A673 (cell line): Measurements from ENCODE around the gene TENM4. TPM values are rescaled to one million over a fixed set of nuclear protein-coding genes. Genes with fewer than 3 reads are reported as not detected.

Source experiments
- BruUV-seq: library from RNA; stranded (reverse); fragments of 400-500 nt; replicated peaks from 2 replicates; lab custom pipeline; 2021; lab: Mats Ljungman, UMichigan
- CTCF ChIA-PET: fragments of 300-600 bp; sonication (Branson Sonifier 250); formaldehyde crosslinking; loops from one replicate; lab custom pipeline; 2022; ENCODE audit warnings: antibody characterized with exemption; lab: Charles Lee
- POLR2A ChIA-PET: fragments of 300-600 bp; sonication (Branson Sonifier 250); formaldehyde crosslinking; loops from one replicate; lab custom pipeline; 2022; ENCODE audit warnings: antibody characterized with exemption; ENCODE audit not compliant: low non-redundant PET; lab: Charles Lee
- DNase-seq: peaks from one replicate; pipeline ENCODE4 v3.0.0-alpha.2; 2015; ENCODE audit warnings: low spot score
- H3K27ac ChIP-seq: fragments of 200-600 bp; sonication (generic); 2 replicates; pipeline ENCODE4 v1.5.1; 2016; ENCODE audit warnings: mixed run types, low read depth, mild to moderate bottlenecking, mixed read lengths, antibody characterized with exemption, low read length; ENCODE audit not compliant: poor library complexity, severe bottlenecking
- H3K27me3 ChIP-seq: fragments of 200-600 bp; sonication (generic); replicated peaks from 2 replicates; pipeline ENCODE4 v1.6.1; 2017; ENCODE audit warnings: mixed run types, low read depth, mild to moderate bottlenecking, mixed read lengths, antibody characterized with exemption, low read length; ENCODE audit not compliant: insufficient read depth, poor library complexity
- H3K36me3 ChIP-seq: fragments of 200-600 bp; sonication (generic); 2 replicates; pipeline ENCODE4 v1.6.1; 2016; ENCODE audit warnings: mixed run types, mild to moderate bottlenecking, mixed read lengths, antibody characterized with exemption, low read length; ENCODE audit not compliant: insufficient read depth, poor library complexity, severe bottlenecking
- H3K4me1 ChIP-seq: fragments of 200-600 bp; sonication (generic); 2 replicates; pipeline ENCODE4 v1.6.1; 2017; ENCODE audit warnings: mixed run types, mild to moderate bottlenecking, mixed read lengths, antibody characterized with exemption, low read length; ENCODE audit not compliant: insufficient read depth, poor library complexity, severe bottlenecking
- H3K4me3 ChIP-seq: fragments of 200-600 bp; sonication (generic); 2 replicates; pipeline ENCODE4 v1.5.1; 2016; ENCODE audit warnings: low read depth, mixed run types, mild to moderate bottlenecking, mixed read lengths, low read length; ENCODE audit not compliant: poor library complexity, severe bottlenecking
- H3K9me3 ChIP-seq: fragments of 200-600 bp; sonication (generic); 2 replicates; pipeline ENCODE4 v1.6.1; 2016; ENCODE audit warnings: mixed run types, low read depth, mild to moderate bottlenecking, mixed read lengths, antibody characterized with exemption, low read length; ENCODE audit not compliant: poor library complexity, severe bottlenecking
- CTCF ChIP-seq: fragments of 300-800, 200-600 bp; sonication (generic); conservative IDR thresholded peaks from 2 replicates; pipeline ENCODE4 v1.5.1; 2017; ENCODE audit warnings: low read depth, mild to moderate bottlenecking, antibody characterized with exemption, low read length, moderate library complexity, mixed read lengths
- EZH2 ChIP-seq: fragments of 200-600 bp; sonication (generic); IDR thresholded peaks from 2 replicates; pipeline ENCODE4 v1.6.1; 2017; ENCODE audit warnings: borderline replicate concordance, low read depth, mild to moderate bottlenecking, mixed read lengths, antibody characterized with exemption, low read length; ENCODE audit not compliant: poor library complexity, severe bottlenecking
- intact Hi-C: fragments of 100-400 bp; cut with micrococcal nuclease; formaldehyde crosslinking; loops from one replicate; pipeline ENCODE4 v1.10.0; 2022; ENCODE audit not compliant: unreplicated experiment
- total RNA-seq: library from RNA; stranded (reverse); gene quantifications from 2 replicates; pipeline ENCODE4 v1.2.3, GENCODE V29; 2021

The TENM4 gene
- total RNA-seq, 1 experiment from 2014 or later, result 0.11 TPM

- POLR2A ChIA-PET, result no interaction called here
- H3K27me3 ChIP-seq, result peaks cover 13% of the 10 kb centered on the region
- H3K4me1 ChIP-seq, result no peaks in the 10 kb centered on the region
- DNase-seq, result no peak
- H3K9me3 ChIP-seq, result no peaks in the 10 kb centered on the region
- no peaks in the 10 kb centered on the region for H3K36me3 ChIP-seq
- no peak overlapping the region for H3K27ac ChIP-seq
- TF ChIP-seq EZH2 (no peak), CTCF (no peak)
- H3K4me3 ChIP-seq, result no peak overlapping the region
- CTCF ChIA-PET, result no interaction called here
- intact Hi-C loops, result no loop called here
- no TSS peak for BruUV-seq
Measured at GRCh38 chr11:79221444-79222130, 219.2 kb downstream of the TENM4 start.

- CTCF ChIA-PET, result no interaction called here
- TF ChIP-seq EZH2 (no peak), CTCF (no peak)
Measured at GRCh38 chr11:79220171-79220570, 220.7 kb downstream of the TENM4 start.

GRCh38 chr11:79219186-79220045 lies 221.4 kb downstream of the TENM4 start:
- no TSS peak for BruUV-seq
- no peak for DNase-seq
- H3K27ac ChIP-seq, result no peak overlapping the region
- no peak overlapping the region for H3K4me3 ChIP-seq
- no peaks in the 10 kb centered on the region for H3K4me1 ChIP-seq
- H3K36me3 ChIP-seq, result no peaks in the 10 kb centered on the region
- no peaks in the 10 kb centered on the region for H3K9me3 ChIP-seq
- peaks cover 20% of the 10 kb centered on the region for H3K27me3 ChIP-seq
- ChIA-PET POLR2A (no interaction called here), CTCF (no interaction called here)
- TF ChIP-seq CTCF (no peak), EZH2 (no peak)
- intact Hi-C loops, result no loop called here

More at GRCh38 chr11:79220171-79220570, 220.7 kb downstream of the TENM4 start:
- no peak overlapping the region for H3K27ac ChIP-seq
- no peak for DNase-seq
- H3K4me3 ChIP-seq, result no peak overlapping the region
- POLR2A ChIA-PET, result no interaction called here
- H3K36me3 ChIP-seq, result no peaks in the 10 kb centered on the region
- no peaks in the 10 kb centered on the region for H3K4me1 ChIP-seq
- no peaks in the 10 kb centered on the region for H3K9me3 ChIP-seq
- no TSS peak for BruUV-seq
- peaks cover 20% of the 10 kb centered on the region for H3K27me3 ChIP-seq
- intact Hi-C loops, result no loop called here
